H1 (cell line): Measurements from ENCODE around the gene SLC2A10. TPM values are rescaled to one million over a fixed set of nuclear protein-coding genes. Genes with fewer than 3 reads are reported as not detected.
A peak's percentile ranks its signal among the peaks of the same experiment; 100 is the strongest.

Experiments used
- CTCF ChIA-PET: fragments of 300-600 bp; sonication (Branson Sonifier 250); formaldehyde crosslinking; loops from one replicate; lab custom pipeline; 2021; ENCODE audit not compliant: partially characterized antibody; lab: Charles Lee
- POLR2A ChIA-PET: fragments of 300-600 bp; sonication (Branson Sonifier 250); formaldehyde crosslinking; loops from one replicate; lab custom pipeline; 2021; ENCODE audit warnings: inconsistent platforms; ENCODE audit not compliant: partially characterized antibody; lab: Charles Lee
- DNase-seq, 2 experiments: peaks; one replicate each; pipeline versions ENCODE4 v3.0.0 to v3.0.0-alpha.2; 2010 to 2022; ENCODE audit warnings: low spot score in 2 of 2, low read depth in 1 of 2, mixed read lengths in 1 of 2
- FAIRE-seq: peaks from 2 replicates; lab custom pipeline; 2011; peaks lifted over from hg19 to GRCh38; lab: Jason Lieb, UNC
- H2AFZ ChIP-seq: 2 replicates; pipeline ENCODE4 v1.8.1; 2012; ENCODE audit warnings: low read length, inconsistent platforms
- H2AK5ac ChIP-seq: 2 replicates; pipeline ENCODE4 v1.6.1; 2013; ENCODE audit warnings: low read depth, low read length
- H2BK120ac ChIP-seq: replicated peaks from 2 replicates; pipeline ENCODE3; 2013; ENCODE audit warnings: low read depth, low read length, inconsistent platforms
- H2BK12ac ChIP-seq: 2 replicates; pipeline ENCODE4 v1.6.1; 2013; ENCODE audit warnings: low read depth, low read length
- H2BK15ac ChIP-seq: 2 replicates; pipeline ENCODE4 v1.6.1; 2013; ENCODE audit warnings: low read length
- H2BK20ac ChIP-seq: 2 replicates; pipeline ENCODE4 v1.6.1; 2013; ENCODE audit warnings: low read length
- H2BK5ac ChIP-seq: 2 replicates; pipeline ENCODE4 v1.6.1; 2013; ENCODE audit warnings: low read depth, low read length
- H3K14ac ChIP-seq: 2 replicates; pipeline ENCODE4 v1.6.1; 2013; ENCODE audit warnings: inconsistent platforms; ENCODE audit not compliant: insufficient read length
- H3K18ac ChIP-seq: 2 replicates; pipeline ENCODE4 v1.6.1; 2013; ENCODE audit warnings: low read length; ENCODE audit errors: extremely low read depth
- H3K23ac ChIP-seq: 2 replicates; pipeline ENCODE4 v1.6.1; 2013; ENCODE audit warnings: inconsistent platforms; ENCODE audit not compliant: insufficient read length
- H3K23me2 ChIP-seq: 2 replicates; pipeline ENCODE4 v1.6.1; 2013; ENCODE audit warnings: low read depth, low read length
- H3K27ac ChIP-seq: 2 replicates; pipeline ENCODE4 v1.6.1; 2011; ENCODE audit warnings: low read depth, low read length, inconsistent platforms
- H3K27me3 ChIP-seq, 4 experiments: replicated peaks in 1 of 4; 1 replicate in 1 of 4; 2 replicates in 3 of 4; pipeline versions ENCODE4 v1.6.1 to v1.8.1; 2011 to 2013; ENCODE audit warnings: low read length in 3 of 4, mild to moderate bottlenecking in 3 of 4, inconsistent platforms in 2 of 4, mixed read lengths in 2 of 4, moderate library complexity in 1 of 4; ENCODE audit not compliant: control insufficient read depth in 3 of 4, insufficient read depth in 3 of 4; ENCODE audit errors: extremely low read depth in 1 of 4
- H3K36me3 ChIP-seq, 4 experiments: 2 replicates each; pipeline versions ENCODE4 v1.6.1 to v1.8.1; 2011 to 2013; ENCODE audit warnings: mild to moderate bottlenecking in 4 of 4, low read length in 3 of 4, moderate library complexity in 2 of 4, control low read depth in 1 of 4, inconsistent platforms in 1 of 4; ENCODE audit not compliant: insufficient read depth in 4 of 4, control insufficient read depth in 2 of 4
- H3K4ac ChIP-seq: replicated peaks from 2 replicates; pipeline ENCODE3; 2013; ENCODE audit warnings: low read length, low read depth, mixed read lengths, inconsistent platforms; ENCODE audit not compliant: insufficient read length
- H3K4me1 ChIP-seq, 4 experiments: replicated peaks in 1 of 4; 1 replicate in 1 of 4; 2 replicates in 3 of 4; pipeline versions ENCODE4 v1.6.1 to v1.8.1; 2011 to 2013; ENCODE audit warnings: low read length in 3 of 4, inconsistent platforms in 2 of 4, mixed read lengths in 1 of 4; ENCODE audit not compliant: insufficient read depth in 4 of 4, control insufficient read depth in 3 of 4
- H3K4me2 ChIP-seq, 2 experiments: 2 replicates each; pipeline versions ENCODE4 v1.6.1 to v1.8.1; 2011 to 2013; ENCODE audit warnings: low read depth in 2 of 2, low read length in 2 of 2, control low read depth in 1 of 2, inconsistent platforms in 1 of 2, mild to moderate bottlenecking in 1 of 2; ENCODE audit not compliant: insufficient read depth in 1 of 2
- H3K4me3 ChIP-seq, 4 experiments: fragments of 200-600, 300-600 bp in 1 of 4; sonication (generic), shearing (Covaris generic), sonication (Bioruptor Twin) in 1 of 4; 2 replicates each; pipeline versions ENCODE4 v1.5.1 to v1.8.1; 2011 to 2016; ENCODE audit warnings: low read length in 4 of 4, low read depth in 3 of 4, control low read depth in 2 of 4, inconsistent platforms in 2 of 4, mild to moderate bottlenecking in 2 of 4, mixed read lengths in 1 of 4, moderate library complexity in 1 of 4; ENCODE audit not compliant: insufficient read depth in 2 of 4; ENCODE audit errors: extremely low read depth in 1 of 4
- H3K56ac ChIP-seq: replicated peaks from 2 replicates; pipeline ENCODE3; 2013; ENCODE audit warnings: low read depth, mild to moderate bottlenecking, mixed read lengths, low read length, inconsistent platforms; ENCODE audit not compliant: insufficient read length
- H3K79me1 ChIP-seq: 2 replicates; pipeline ENCODE4 v1.6.1; 2013; ENCODE audit warnings: low read depth, low read length, control low read depth
- H3K79me2 ChIP-seq, 2 experiments: 2 replicates each; pipeline versions ENCODE4 v1.6.1 to v1.8.1; 2012 to 2013; ENCODE audit warnings: low read length in 2 of 2, mild to moderate bottlenecking in 2 of 2, inconsistent platforms in 1 of 2; ENCODE audit not compliant: insufficient read depth in 2 of 2, control insufficient read depth in 1 of 2
- H3K9ac ChIP-seq, 4 experiments: replicated peaks in 1 of 4; 1 replicate in 1 of 4; 2 replicates in 3 of 4; pipeline versions ENCODE4 v1.6.1 to v1.8.1; 2011 to 2013; ENCODE audit warnings: low read depth in 3 of 4, low read length in 3 of 4, control low read depth in 2 of 4, mild to moderate bottlenecking in 2 of 4, moderate library complexity in 2 of 4, inconsistent platforms in 1 of 4; ENCODE audit errors: extremely low read depth in 1 of 4
- H3K9me3 ChIP-seq, 2 experiments: 2 replicates each; pipeline versions ENCODE4 v1.6.1 to v1.8.1; 2012 to 2013; ENCODE audit warnings: mild to moderate bottlenecking in 2 of 2, moderate library complexity in 2 of 2, control low read depth in 1 of 2, inconsistent platforms in 1 of 2, low read depth in 1 of 2, low read length in 1 of 2, mixed read lengths in 1 of 2; ENCODE audit not compliant: insufficient read depth in 2 of 2
- H4K20me1 ChIP-seq, 2 experiments: replicated peaks in 1 of 2; 2 replicates each; pipeline versions ENCODE3 to v1.8.1; 2011 to 2013; ENCODE audit warnings: inconsistent platforms in 2 of 2, low read length in 2 of 2, mild to moderate bottlenecking in 1 of 2; ENCODE audit not compliant: insufficient read depth in 2 of 2, control insufficient read depth in 1 of 2
- H4K5ac ChIP-seq: 2 replicates; pipeline ENCODE4 v1.6.1; 2013; ENCODE audit warnings: low read length, low read depth, mixed read lengths, inconsistent platforms; ENCODE audit not compliant: insufficient read length
- H4K8ac ChIP-seq: 2 replicates; pipeline ENCODE4 v1.8.0; 2013; ENCODE audit warnings: mild to moderate bottlenecking, moderate library complexity, low read length, inconsistent platforms; ENCODE audit not compliant: insufficient read depth; ENCODE audit errors: extremely low read depth
- H4K91ac ChIP-seq: replicated peaks from 2 replicates; pipeline ENCODE3; 2013; ENCODE audit warnings: low read length, mixed read lengths, inconsistent platforms; ENCODE audit not compliant: insufficient read length
- WGBS, 2 experiments: shearing (Covaris generic) in 1 of 2; methylation state at CpG; one replicate each; pipeline versions ENCODE4 v1.1.6 to v1.1.7; 2013 to 2015; ENCODE audit warnings: low lambda C conversion rate in 2 of 2, mixed read lengths in 2 of 2, inconsistent platforms in 1 of 2, low coverage in 1 of 2, missing lambda C conversion rate in 1 of 2; ENCODE audit not compliant: insufficient replicate concordance in 2 of 2, insufficient coverage in 1 of 2, insufficient read length in 1 of 2; ENCODE audit errors: extremely low coverage in 1 of 2, missing lambda C conversion rate in 1 of 2; 5-methylcytosine and 5-hydroxymethylcytosine counted together
- polyA plus RNA-seq, 7 experiments: library from polyadenylated mRNA; depleted of rRNA in 3 of 7; stranded (reverse) in 5 of 7; unstranded in 2 of 7; fragments of >200 nt in 5 of 7; fragments of 200-250 nt in 2 of 7; gene quantifications; 1 replicate in 5 of 7; 2 replicates in 1 of 7; 4 replicates in 1 of 7; pipeline versions ENCODE4 v1.2.1 to v1.2.3, GENCODE V29; 2011 to 2013; ENCODE audit warnings: missing spikeins in 2 of 7, mixed read lengths in 2 of 7
- total RNA-seq: library from RNA; stranded (reverse); fragmentation: NEBNext Ultra II Directional; extraction: Animal tissue kit (Norgen Biotek cat#: 25700); gene quantifications from 2 replicates; pipeline ENCODE4 v1.2.1, GENCODE V29; 2021

SLC2A10 gene
- total and polyA plus RNA-seq, 2 of the 8 experiments (the other 6 are each of a cell fraction or from before 2014, with no cell fraction given): 9.0 to 9.7 TPM

DNA sequence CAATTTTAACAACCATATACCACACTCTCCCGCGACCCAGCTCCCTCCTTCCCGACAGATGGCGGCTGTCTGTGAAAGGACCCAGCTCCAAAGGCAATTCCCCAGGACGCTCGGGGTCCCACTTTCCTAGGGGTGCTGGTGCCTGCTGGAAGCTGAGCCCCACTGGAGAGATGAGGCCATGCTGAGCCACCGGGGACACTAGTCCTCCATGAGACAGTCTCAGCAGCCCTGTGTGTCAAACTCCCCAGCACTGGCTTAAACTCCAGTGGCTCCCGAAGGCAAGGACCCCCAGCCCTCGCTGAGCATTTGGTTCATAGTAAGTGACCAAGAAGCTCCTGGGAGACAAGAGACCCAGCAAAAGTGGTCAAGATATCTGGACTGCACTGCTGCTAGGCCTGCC lies 52.1 kb downstream of the SLC2A10 start:
- H4K91ac ChIP-seq: no peak overlapping the region
- no peaks in the 10 kb centered on the region for H4K20me1 ChIP-seq
- H3K27me3 ChIP-seq: no peaks in the 10 kb centered on the region
- H2BK15ac ChIP-seq: no peak overlapping the region
- no peak for FAIRE-seq
- POLR2A ChIA-PET: no interaction called here
- H3K27ac ChIP-seq: no peak overlapping the region
- H3K4ac ChIP-seq: no peak overlapping the region
- H3K4me3 ChIP-seq: no peak overlapping the region
- no peak for DNase-seq
- no peak overlapping the region for H2AFZ ChIP-seq
- no peaks in the 10 kb centered on the region; a peak in 1 of 7 replicates for H3K4me1 ChIP-seq
- no peak overlapping the region for H2BK12ac ChIP-seq
- H3K18ac ChIP-seq: no peak overlapping the region
- H3K79me2 ChIP-seq: no peaks in the 10 kb centered on the region
- H3K79me1 ChIP-seq: no peaks in the 10 kb centered on the region
- H2BK20ac ChIP-seq: no peak overlapping the region
- CTCF ChIA-PET: interaction anchor here (1.2 to 4.0 kb wide), 3 partner anchors 9 to 46 kb away, joined by 3 to 22 read pairs (median 21); no protein-coding TSS in a partner anchor
- no peak overlapping the region for H3K4me2 ChIP-seq
- no peak overlapping the region for H3K14ac ChIP-seq
- H3K36me3 ChIP-seq: no peaks in the 10 kb centered on the region
- H3K9me3 ChIP-seq: no peaks in the 10 kb centered on the region
- H4K8ac ChIP-seq: peak overlapping the region; percentile 28; the same call in 1 of the 2 replicates
- WGBS, 2 experiments: 90% methylated on average over 9 of the region's 9 CpGs; no CpG with 5 or more reads in 1 of the 2 experiments
- no peaks in the 10 kb centered on the region for H3K23me2 ChIP-seq
- H4K5ac ChIP-seq: no peak overlapping the region
- H3K23ac ChIP-seq: no peak overlapping the region
- H2AK5ac ChIP-seq: no peak overlapping the region
- H3K56ac ChIP-seq: no peak overlapping the region
- H3K9ac ChIP-seq: no peak overlapping the region
- H2BK5ac ChIP-seq: no peak overlapping the region
- no peak overlapping the region for H2BK120ac ChIP-seq
